NCI-H128 (cell line): ENCODE results near the gene TMEM200A.
"Not testable (repeated sequence)": the region's sequence is repeated elsewhere in the genome, so short reads cannot be mapped to it uniquely, and the experiment has no call there.

Experiments
- DNase-seq: peaks from one replicate; lab custom pipeline; 2025; ENCODE audit not compliant: unreplicated experiment; lab: John Stamatoyannopoulos, UW

TMEM200A gene

DNA sequence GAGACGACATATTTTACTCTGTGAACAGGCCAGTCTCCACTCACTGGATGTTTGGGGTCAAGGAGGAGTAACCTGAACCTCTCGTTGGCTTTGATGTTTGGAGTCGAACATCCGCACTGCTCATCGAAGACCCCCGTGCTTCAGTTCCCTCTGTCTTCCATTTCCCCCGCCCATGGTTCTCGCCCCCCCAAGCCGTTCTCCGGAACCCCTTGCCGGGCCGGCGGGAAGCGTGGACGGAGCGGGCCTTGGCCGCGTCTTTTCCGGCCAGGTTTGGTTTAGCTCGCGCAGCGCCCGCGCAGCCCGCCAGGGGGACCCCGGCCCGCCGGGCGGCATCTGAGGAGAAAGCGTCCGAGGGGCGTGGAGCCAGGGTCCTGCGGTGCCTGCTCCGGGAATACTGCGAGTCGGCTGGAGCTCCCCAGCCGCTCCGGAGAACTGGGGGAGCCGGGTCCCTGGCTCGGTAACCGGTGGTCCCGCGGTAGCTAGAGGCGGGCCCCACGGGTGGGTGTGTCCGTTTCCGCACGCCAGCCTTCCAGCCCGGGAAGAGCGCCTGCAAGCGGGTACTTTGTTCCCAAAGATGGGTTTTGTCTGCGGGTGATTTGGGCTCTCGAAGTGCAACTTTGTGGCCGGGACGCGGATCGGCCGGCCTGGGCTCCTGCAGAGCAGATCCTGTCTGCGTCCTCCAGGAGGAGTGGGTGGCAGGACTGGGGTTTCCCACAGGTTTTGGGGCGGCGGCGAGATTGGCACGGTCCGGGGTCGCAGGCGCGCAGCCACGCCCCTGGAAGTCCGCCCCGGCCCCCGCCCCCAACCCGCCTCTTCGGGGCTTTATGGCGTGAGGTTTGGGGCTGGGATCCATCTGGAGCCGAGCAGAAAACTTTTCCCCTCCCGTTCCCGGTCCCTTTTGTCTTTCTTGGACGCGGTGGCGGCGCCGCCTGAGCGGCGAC, at the start of gene TMEM200A:
TMEM200A (plus strand) TSS at position 852 of the 941 bp plus-strand sequence. CDS start 74,406 bp downstream, outside the sequence.
- no peak for DNase-seq

DNA sequence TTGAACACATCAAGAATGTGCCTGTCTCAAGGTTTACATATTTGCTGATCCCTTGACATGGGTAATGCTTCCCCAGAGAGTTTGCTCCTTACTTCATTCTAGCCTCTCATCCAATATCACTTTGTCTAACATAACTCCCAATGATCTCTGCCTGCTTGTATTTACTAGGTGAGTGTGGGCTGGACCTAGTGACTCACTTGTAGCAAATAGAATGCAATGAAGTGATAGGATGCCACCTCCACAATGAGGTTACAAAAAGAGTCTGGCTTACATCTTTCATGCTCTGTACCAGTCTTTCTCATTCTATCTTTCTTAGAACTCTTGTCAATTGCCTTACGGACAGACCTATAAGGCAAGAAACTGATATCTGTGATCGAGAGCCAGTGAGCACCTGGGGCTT, 44.9 kb upstream of the TMEM200A start:
- no peak for DNase-seq

GRCh38 chr6:130322673-130323268, 43.0 kb upstream of the TMEM200A start:
- no peak for DNase-seq

DNA sequence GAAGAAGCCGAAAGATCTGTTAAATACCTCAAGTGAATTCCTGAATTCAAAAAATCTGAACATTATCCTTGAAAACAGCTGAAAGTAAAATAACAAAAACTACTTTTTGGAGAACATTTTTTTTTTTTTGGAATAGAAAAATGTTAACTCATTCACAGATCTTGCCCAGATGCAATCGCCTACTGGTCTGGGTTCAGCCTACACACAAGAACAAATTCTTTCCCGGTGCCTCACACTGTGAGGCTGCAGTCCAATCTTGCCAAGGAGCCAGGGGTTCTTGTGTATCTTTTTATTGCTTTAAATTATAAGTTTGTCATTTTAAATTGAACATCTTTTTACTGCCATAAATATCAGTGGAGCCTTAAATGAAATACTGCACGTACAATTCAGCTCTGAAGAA, 41.2 kb upstream of the TMEM200A start:
- no peak for DNase-seq

GRCh38 chr6:130326496-130326895, 39.3 kb upstream of the TMEM200A start:
- no peak for DNase-seq

- DNase-seq: no peak
These were observed 28.3 kb upstream of the TMEM200A start for GRCh38 chr6:130337534-130337933.

GRCh38 chr6:130346324-130346723, 19.5 kb upstream of the TMEM200A start:
- DNase-seq: not testable (repeated sequence)

- DNase-seq: no peak
These were observed 11.5 kb upstream of the TMEM200A start for GRCh38 chr6:130354322-130354721.

GRCh38 chr6:130355572-130355971, 10.2 kb upstream of the TMEM200A start:
- DNase-seq: no peak

GRCh38 chr6:130357436-130357835, 8.4 kb upstream of the TMEM200A start:
- DNase-seq: no peak

DNA sequence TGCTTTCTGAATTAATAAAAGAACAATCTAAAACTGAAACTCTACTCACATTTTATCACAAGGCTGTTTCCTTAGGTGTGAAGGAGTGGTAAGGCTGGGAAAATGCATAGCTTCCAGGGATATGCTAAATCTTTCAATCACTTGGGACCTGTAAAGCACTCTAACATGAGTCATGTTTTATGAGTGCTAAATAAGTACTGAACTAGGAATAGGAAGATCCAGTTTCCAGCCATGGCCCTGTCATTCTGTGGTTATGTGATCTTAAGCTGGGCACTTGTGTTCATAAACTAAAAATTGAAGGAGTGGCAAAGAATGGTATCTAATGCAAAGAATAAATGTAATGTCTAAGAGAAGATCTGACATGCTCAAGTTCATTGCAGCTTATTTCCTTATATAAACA, 6.1 kb upstream of the TMEM200A start:
- no peak for DNase-seq

- DNase-seq: no peak
These were observed 3.7 kb upstream of the TMEM200A start for GRCh38 chr6:130362128-130362527.

- DNase-seq: no peak
These were observed 1.5 kb upstream of the TMEM200A start for GRCh38 chr6:130364224-130364780.

DNA sequence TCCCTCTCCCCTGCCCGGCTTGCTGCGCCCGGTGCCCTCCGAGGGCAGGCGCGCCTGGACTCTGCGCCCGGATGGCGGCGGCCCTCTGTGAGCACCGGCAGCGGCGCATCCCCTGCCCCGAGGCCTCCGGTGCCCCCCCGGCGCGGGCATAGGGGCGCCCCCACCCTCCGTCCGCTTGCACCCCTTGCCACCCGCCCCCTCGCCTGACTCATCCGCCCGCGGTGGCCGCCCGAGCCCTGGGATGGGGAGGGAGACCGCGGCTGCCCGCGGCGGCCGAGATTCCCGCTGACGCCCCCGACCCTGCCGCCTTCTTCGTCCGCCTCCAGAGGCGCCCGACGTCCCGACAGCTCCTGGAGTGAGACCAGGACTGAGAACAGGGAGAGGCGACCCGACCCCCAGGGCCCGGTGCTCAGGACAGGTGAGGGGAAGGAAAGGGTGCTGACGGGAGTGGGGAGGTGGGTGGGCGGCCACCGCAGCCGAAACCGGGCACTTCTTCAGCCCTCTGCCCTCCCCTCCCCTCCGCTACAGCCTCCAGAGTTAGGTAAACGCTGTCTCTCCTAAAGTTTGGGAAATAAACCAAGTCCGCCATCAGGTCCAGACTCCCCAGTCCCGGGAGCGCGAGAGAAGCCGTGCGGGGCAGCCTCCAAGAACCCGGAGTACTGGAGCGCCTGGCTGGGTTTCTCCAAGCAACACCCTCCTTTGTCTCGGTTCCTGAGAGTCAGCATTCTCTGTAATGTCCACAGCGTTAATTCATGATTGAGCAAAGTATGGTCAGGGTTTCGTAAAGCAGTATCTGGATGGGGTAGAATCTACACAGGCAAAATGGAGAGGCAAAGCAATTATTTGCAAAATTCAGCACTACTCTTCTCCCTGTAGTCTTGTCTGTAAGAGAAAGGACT, 539 bp downstream of the TMEM200A start:
- DNase-seq: no peak

DNA sequence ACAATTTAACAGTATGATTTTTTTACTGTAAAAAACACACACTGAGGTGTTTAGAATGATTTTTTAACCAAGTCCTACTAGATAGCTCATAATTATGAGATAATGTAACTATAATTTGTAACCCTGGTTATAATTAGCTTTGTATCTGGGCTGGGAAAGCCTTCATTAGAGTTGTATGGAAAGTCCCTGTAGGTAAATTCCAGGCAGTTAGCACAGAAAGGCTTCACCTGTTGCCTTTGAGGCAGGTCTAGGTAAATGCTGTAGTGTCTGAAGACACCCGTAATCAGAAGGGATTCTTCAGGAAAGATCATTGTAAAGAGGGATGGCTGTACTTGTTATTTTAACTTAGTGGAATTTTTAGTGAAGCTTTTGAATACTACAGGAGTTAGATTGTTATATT, 1.9 kb downstream of the TMEM200A start:
- DNase-seq: no peak

GRCh38 chr6:130368576-130368975, 2.8 kb downstream of the TMEM200A start:
- no peak for DNase-seq

- no peak for DNase-seq
These were observed 4.0 kb downstream of the TMEM200A start for GRCh38 chr6:130369831-130370230.

DNA sequence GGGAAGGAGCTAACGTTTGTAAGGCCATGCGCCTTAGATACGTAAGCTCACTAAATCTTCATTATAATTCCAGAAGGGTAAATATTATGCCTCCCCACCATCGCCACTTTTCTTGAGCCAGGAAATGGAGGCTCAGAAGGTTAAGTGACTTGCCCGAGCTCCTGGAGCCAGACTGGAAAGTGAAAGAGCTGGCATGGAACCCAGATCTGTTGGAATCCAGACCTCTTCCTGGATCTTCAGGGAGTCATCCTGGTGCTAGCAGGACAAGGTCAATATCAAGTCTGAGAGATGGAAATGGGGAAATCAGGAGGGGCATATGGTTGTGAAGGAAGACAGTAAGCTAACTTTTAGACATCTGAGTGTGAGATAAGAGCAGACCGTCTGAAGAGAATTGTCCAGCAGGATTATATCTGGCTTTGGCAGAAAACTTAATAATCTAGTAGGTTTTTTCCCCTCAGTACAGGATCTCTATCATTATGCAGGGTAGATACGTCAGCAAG, 6.2 kb downstream of the TMEM200A start:
- DNase-seq: no peak

GRCh38 chr6:130372786-130373185, 7.0 kb downstream of the TMEM200A start:
- DNase-seq: no peak

DNA sequence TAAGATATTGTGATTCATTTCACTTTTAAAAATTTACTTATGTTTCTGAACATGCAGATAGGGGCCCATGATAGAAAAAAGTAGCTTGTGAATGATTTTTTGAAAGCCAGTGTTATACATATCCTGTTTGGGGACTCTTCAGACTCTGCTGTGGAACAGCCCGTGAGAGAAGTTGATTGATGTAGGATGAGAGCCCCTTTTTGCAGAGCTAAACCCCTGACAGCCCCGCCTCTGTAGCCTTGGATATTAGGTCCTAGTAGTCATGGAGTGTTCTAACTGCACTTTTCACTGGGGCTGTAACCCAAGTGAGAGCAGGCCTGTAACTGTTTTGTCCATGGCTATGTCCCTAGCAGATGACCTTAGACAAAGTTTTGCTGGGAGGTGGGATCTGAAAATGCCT, 8.2 kb downstream of the TMEM200A start:
- DNase-seq: no peak

DNA sequence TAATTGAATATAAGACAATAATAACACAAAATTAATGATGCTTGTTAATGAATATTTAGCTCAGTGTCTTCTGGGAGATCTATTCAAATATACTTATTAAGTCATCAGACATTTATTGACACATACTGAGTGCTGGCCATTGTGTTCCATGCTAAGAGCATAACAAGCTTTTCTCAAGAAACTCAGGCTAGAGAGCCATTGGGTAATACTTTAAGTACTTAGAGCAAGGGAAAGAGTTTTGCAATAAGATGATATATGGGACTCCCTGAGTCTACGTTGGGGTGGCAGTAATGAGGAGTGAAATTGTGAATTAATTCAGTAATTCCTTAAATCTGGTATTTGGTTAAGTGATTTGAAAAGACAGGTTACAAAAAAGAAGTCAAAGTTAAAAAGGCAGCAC, 11.1 kb downstream of the TMEM200A start:
- no peak for DNase-seq
